Sigmoid colon (tissue), 4 donors: ENCODE results near the gene RANBP17.

Source experiments
- EP300 ChIP-seq, 4 donors: sonication (generic); formaldehyde crosslinking; IDR thresholded peaks; one replicate each; pipeline ENCODE4 v1.6.1; 2017; ENCODE audit warnings: antibody characterized with exemption in 4 of 4
- POLR2A ChIP-seq, 2 donors: fragments of 450-650 bp; IDR thresholded peaks; one replicate each; pipeline ENCODE4 v1.6.1; 2016; ENCODE audit warnings: antibody characterized with exemption in 2 of 2, mild to moderate bottlenecking in 2 of 2, moderate library complexity in 2 of 2
- POLR2AphosphoS5 ChIP-seq, 4 donors: sonication (generic); formaldehyde crosslinking; IDR thresholded peaks; one replicate each; pipeline ENCODE4 v1.6.1; 2017; ENCODE audit warnings: antibody characterized with exemption in 4 of 4
- TF ChIP-seq, protein P1 (sequence below), 4 experiments: fragments of 450-650 bp in 3 of 4; fragments of 200-600 bp in 1 of 4; IDR thresholded peaks; one replicate each; pipeline ENCODE4 v1.5.1; 2016 to 2019; ENCODE audit warnings: antibody characterized with exemption in 4 of 4, mild to moderate bottlenecking in 3 of 4, moderate library complexity in 2 of 4

- no peak for TF ChIP-seq POLR2A (IDR thresholded peaks at IDR 0.05)
- TF ChIP-seq, protein P1, sequence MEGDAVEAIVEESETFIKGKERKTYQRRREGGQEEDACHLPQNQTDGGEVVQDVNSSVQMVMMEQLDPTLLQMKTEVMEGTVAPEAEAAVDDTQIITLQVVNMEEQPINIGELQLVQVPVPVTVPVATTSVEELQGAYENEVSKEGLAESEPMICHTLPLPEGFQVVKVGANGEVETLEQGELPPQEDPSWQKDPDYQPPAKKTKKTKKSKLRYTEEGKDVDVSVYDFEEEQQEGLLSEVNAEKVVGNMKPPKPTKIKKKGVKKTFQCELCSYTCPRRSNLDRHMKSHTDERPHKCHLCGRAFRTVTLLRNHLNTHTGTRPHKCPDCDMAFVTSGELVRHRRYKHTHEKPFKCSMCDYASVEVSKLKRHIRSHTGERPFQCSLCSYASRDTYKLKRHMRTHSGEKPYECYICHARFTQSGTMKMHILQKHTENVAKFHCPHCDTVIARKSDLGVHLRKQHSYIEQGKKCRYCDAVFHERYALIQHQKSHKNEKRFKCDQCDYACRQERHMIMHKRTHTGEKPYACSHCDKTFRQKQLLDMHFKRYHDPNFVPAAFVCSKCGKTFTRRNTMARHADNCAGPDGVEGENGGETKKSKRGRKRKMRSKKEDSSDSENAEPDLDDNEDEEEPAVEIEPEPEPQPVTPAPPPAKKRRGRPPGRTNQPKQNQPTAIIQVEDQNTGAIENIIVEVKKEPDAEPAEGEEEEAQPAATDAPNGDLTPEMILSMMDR (IDR thresholded peaks at IDR 0.05): no peak
- TF ChIP-seq EP300 (IDR thresholded peaks at IDR 0.05): no peak
- no peak for TF ChIP-seq POLR2AphosphoS5 (IDR thresholded peaks at IDR 0.05)
These were observed 453.6 kb downstream of the RANBP17 start for GRCh38 chr5:171315386-171315891.
